ENCODE measurements around the gene GRIK5. TPM values are rescaled to one million over a fixed set of nuclear protein-coding genes. Genes with fewer than 3 reads are reported as not detected.

The GRIK5 gene
- total RNA-seq, 1 donor from 2014 or later: 0.37 TPM

GRCh38 chr19:42099336-42099925, 29.4 kb upstream of the GRIK5 start:
- H3K4me3 Mint-ChIP-seq (ENCODE audit: unreplicated experiment): no peak overlapping the region
- TF ChIP-seq CTCF (IDR thresholded peaks at IDR 0.05): no peak
- H3K27me3 Mint-ChIP-seq (ENCODE audit: low read depth): no peaks in the 10 kb centered on the region
- no peak for DNase-seq (ENCODE audit: low spot score)
- H3K4me1 Mint-ChIP-seq (ENCODE audit: low read depth): no peaks in the 10 kb centered on the region
- no peaks in the 10 kb centered on the region for H3K9me3 Mint-ChIP-seq (ENCODE audit: low read depth)
- no peak overlapping the region for H3K27ac Mint-ChIP-seq (ENCODE audit: unreplicated experiment)
- no peaks in the 10 kb centered on the region for H3K36me3 Mint-ChIP-seq (ENCODE audit: low read depth)

DNA sequence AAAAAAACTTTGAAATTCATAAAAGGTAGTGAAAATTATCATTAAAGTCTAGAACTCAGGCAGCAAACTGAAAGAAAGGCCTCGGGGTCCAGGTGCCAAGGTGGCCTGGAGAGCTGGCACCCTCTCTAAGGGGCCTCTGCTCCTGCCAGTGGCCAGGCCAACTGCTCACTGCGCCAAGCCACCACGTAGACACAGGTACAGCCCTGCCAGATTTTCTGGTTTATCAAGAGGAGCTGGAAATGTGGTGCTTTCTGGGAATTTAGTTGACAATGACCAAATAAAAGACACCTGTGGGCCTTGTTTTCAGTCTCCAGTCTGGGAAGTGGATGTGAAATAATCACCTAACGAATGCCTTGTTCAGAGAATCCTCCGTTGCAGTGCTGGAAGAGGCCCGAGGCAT, 28.8 kb upstream of the GRIK5 start:
- Mint-ChIP-seq H3K4me3 (ENCODE audit: unreplicated experiment) (no peak overlapping the region), H3K27me3 (ENCODE audit: low read depth) (no peaks in the 10 kb centered on the region), H3K27ac (ENCODE audit: unreplicated experiment) (no peak overlapping the region), H3K36me3 (ENCODE audit: low read depth) (no peaks in the 10 kb centered on the region), H3K9me3 (ENCODE audit: low read depth) (no peaks in the 10 kb centered on the region), H3K4me1 (ENCODE audit: low read depth) (peaks cover 4% of the 10 kb centered on the region)
- DNase-seq (ENCODE audit: low spot score): no peak
- no peak for TF ChIP-seq CTCF (IDR thresholded peaks at IDR 0.05)

DNA sequence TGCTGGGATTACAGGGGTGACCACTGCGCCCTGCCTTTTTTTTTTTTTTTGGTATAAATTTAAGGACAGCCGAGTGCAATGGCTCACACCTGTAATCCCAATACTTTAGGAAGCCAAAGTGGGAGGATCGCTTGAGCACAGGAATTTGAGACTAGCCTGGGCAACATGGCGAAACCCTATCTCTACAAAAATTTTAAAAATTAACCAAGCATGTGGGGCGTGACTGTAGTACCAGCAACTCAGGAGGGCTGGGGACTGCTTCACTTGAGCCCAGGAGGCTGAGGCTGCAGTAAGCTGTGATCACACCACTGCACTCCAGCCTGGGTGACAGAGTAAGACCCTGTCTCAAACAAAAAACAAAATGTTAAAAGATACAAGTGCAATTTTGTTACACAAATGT, 27.5 kb upstream of the GRIK5 start:
- H3K36me3 Mint-ChIP-seq (ENCODE audit: low read depth): no peaks in the 10 kb centered on the region
- no peaks in the 10 kb centered on the region for H3K27me3 Mint-ChIP-seq (ENCODE audit: low read depth)
- H3K27ac Mint-ChIP-seq (ENCODE audit: unreplicated experiment): no peak overlapping the region
- TF ChIP-seq CTCF (IDR thresholded peaks at IDR 0.05): no peak
- peaks cover 4% of the 10 kb centered on the region for H3K4me1 Mint-ChIP-seq (ENCODE audit: low read depth)
- DNase-seq (ENCODE audit: low spot score): no peak
- H3K9me3 Mint-ChIP-seq (ENCODE audit: low read depth): no peaks in the 10 kb centered on the region
- H3K4me3 Mint-ChIP-seq (ENCODE audit: unreplicated experiment): no peak overlapping the region

GRCh38 chr19:42096255-42096837, 26.3 kb upstream of the GRIK5 start:
- no peak overlapping the region for H3K4me3 Mint-ChIP-seq (ENCODE audit: unreplicated experiment)
- no peaks in the 10 kb centered on the region for H3K9me3 Mint-ChIP-seq (ENCODE audit: low read depth)
- H3K27ac Mint-ChIP-seq (ENCODE audit: unreplicated experiment): no peak overlapping the region
- no peaks in the 10 kb centered on the region for H3K27me3 Mint-ChIP-seq (ENCODE audit: low read depth)
- no peaks in the 10 kb centered on the region for H3K36me3 Mint-ChIP-seq (ENCODE audit: low read depth)
- DNase-seq (ENCODE audit: low spot score): no peak
- H3K4me1 Mint-ChIP-seq (ENCODE audit: low read depth): peaks cover 4% of the 10 kb centered on the region
- no peak for TF ChIP-seq CTCF (IDR thresholded peaks at IDR 0.05)

DNA sequence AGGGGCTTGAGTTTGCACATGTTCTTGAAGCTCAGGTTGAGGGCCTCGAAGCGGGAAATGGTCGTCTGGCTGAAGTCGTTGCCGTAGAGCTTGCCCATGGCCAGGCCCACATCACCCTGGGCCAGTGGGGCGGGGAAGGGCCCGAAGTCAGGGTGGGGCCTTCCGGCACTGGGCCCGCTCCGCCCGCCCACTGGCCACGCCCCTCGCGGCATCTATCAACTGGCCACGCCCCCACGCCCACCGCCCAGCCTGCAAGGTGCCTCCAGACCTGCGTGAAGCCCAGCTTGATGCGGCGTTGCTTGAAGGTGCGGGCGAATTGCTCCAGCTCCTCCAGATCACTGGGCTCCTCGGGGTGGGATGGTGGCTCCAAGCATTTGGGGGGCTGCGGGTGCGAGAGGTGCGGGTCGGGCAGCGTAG, 25.8 kb upstream of the GRIK5 start:
- Mint-ChIP-seq H3K27me3 (ENCODE audit: low read depth) (no peaks in the 10 kb centered on the region), H3K4me1 (ENCODE audit: low read depth) (peaks cover 4% of the 10 kb centered on the region), H3K4me3 (ENCODE audit: unreplicated experiment) (no peak overlapping the region), H3K36me3 (ENCODE audit: low read depth) (no peaks in the 10 kb centered on the region), H3K9me3 (ENCODE audit: low read depth) (no peaks in the 10 kb centered on the region), H3K27ac (ENCODE audit: unreplicated experiment) (no peak overlapping the region)
- DNase-seq (ENCODE audit: low spot score): no peak
- TF ChIP-seq CTCF (IDR thresholded peaks at IDR 0.05): no peak

Measured in chondrocyte (in vitro differentiated cells).